T-cell (primary cell): ENCODE results near the gene ZNF562. TPM values are rescaled to one million over a fixed set of nuclear protein-coding genes. Genes with fewer than 3 reads are reported as not detected.
"Not testable (repeated sequence)": the region's sequence is repeated elsewhere in the genome, so short reads cannot be mapped to it uniquely, and the experiment has no call there.

Experiments used
- ATAC-seq, 4 experiments: fragments of 200-7000 bp in 3 of 4; fragments of 150-1000 bp in 1 of 4; cut with Tn5 transposase; replicated peaks in 1 of 4; 1 replicate in 3 of 4; 2 replicates in 1 of 4; pipeline ENCODE4 v1.10.0; 2021; ENCODE audit warnings: moderate library complexity in 3 of 4, mild to moderate bottlenecking in 2 of 4, moderate number of reproducible peaks in 1 of 4
- CTCF ChIA-PET, 2 donors: fragments of 300-600 bp; sonication (Branson Sonifier 250); formaldehyde crosslinking; loops; one replicate each; lab custom pipeline; 2022; ENCODE audit warnings: antibody characterized with exemption in 2 of 2; lab: Charles Lee
- POLR2A ChIA-PET, 2 donors: fragments of 300-600 bp; sonication (Branson Sonifier 250); formaldehyde crosslinking; loops; one replicate each; lab custom pipeline; 2022; ENCODE audit warnings: antibody characterized with exemption in 2 of 2; lab: Charles Lee
- DNase-seq, 35 experiments: peaks; one replicate each; pipeline versions ENCODE4 v3.0.0 to v3.0.0-alpha.2; 2013 to 2023
- H3K27ac ChIP-seq: one replicate; pipeline ENCODE4 v1.5.1; 2013; ENCODE audit warnings: low read length
- H3K27me3 ChIP-seq, 2 experiments: replicated peaks in 1 of 2; 1 replicate in 1 of 2; 2 replicates in 1 of 2; pipeline versions ENCODE4 v1.6.1 to v1.7.0; 2013; ENCODE audit warnings: low read length in 1 of 2, mixed read lengths in 1 of 2; ENCODE audit not compliant: control insufficient read depth in 2 of 2, insufficient read depth in 2 of 2; ENCODE audit errors: extremely low read depth in 1 of 2
- H3K36me3 ChIP-seq, 2 donors: 1 replicate in 1 of 2; 2 replicates in 1 of 2; pipeline versions ENCODE4 v1.6.1 to v1.7.0; 2013; ENCODE audit warnings: low read length in 1 of 2; ENCODE audit not compliant: control insufficient read depth in 2 of 2, insufficient read depth in 1 of 2; ENCODE audit errors: extremely low read depth in 1 of 2
- H3K4me1 ChIP-seq, 2 experiments: 1 replicate in 1 of 2; 2 replicates in 1 of 2; pipeline versions ENCODE4 v1.6.1 to v1.7.0; 2013; ENCODE audit warnings: low read length in 2 of 2, mixed read lengths in 1 of 2; ENCODE audit not compliant: insufficient read depth in 2 of 2, control insufficient read depth in 1 of 2; ENCODE audit errors: extremely low read depth in 1 of 2
- H3K4me3 ChIP-seq, 2 donors: 1 replicate in 1 of 2; 2 replicates in 1 of 2; pipeline versions ENCODE4 v1.5.1 to v1.7.0; 2013; ENCODE audit warnings: mild to moderate bottlenecking in 2 of 2, low read length in 1 of 2, moderate library complexity in 1 of 2; ENCODE audit not compliant: control insufficient read depth in 1 of 2; ENCODE audit errors: extremely low read depth in 1 of 2
- H3K9me3 ChIP-seq: 2 replicates; pipeline ENCODE4 v1.7.0; 2013
- H3K27ac Mint-ChIP-seq, 2 donors: one replicate each; pipeline ENCODE4 v1.8.0; 2020 to 2021; ENCODE audit warnings: mild to moderate bottlenecking in 2 of 2, mixed read lengths in 2 of 2
- H3K27me3 Mint-ChIP-seq, 2 donors: one replicate each; pipeline ENCODE4 v1.8.0; 2021 to 2022; ENCODE audit warnings: mixed read lengths in 2 of 2
- H3K36me3 Mint-ChIP-seq: one replicate; pipeline ENCODE4 v1.8.0; 2021; ENCODE audit warnings: mixed read lengths
- H3K4me1 Mint-ChIP-seq, 3 donors: one replicate each; pipeline ENCODE4 v1.8.0; 2020 to 2022; ENCODE audit warnings: mixed read lengths in 3 of 3, mild to moderate bottlenecking in 1 of 3
- H3K4me3 Mint-ChIP-seq, 3 donors: one replicate each; pipeline ENCODE4 v1.8.0; 2020 to 2022; ENCODE audit warnings: mild to moderate bottlenecking in 3 of 3, mixed read lengths in 3 of 3, moderate library complexity in 3 of 3
- H3K9me3 Mint-ChIP-seq, 3 donors: one replicate each; pipeline ENCODE4 v1.8.0; 2020 to 2022; ENCODE audit warnings: mixed read lengths in 3 of 3
- WGBS: methylation state at CpG from one replicate; pipeline ENCODE4 v1.1.5; 2013; ENCODE audit warnings: missing lambda C conversion rate; ENCODE audit not compliant: insufficient coverage; 5-methylcytosine and 5-hydroxymethylcytosine counted together
- total RNA-seq, 35 experiments: library from RNA in 6 of 35; stranded (reverse) in 6 of 35; fragments of 120-200 nt in 1 of 35; gene quantifications; one replicate each; pipeline versions ENCODE4 v1.2.1 to v1.2.4 and lab custom pipeline; 2013 to 2026

Gene ZNF562
- total RNA-seq, 5 donors from 2014 or later (not counting 1 experiment from before 2014, with no cell fraction given): 13.8 to 23.1 (median 21.7) TPM

DNA sequence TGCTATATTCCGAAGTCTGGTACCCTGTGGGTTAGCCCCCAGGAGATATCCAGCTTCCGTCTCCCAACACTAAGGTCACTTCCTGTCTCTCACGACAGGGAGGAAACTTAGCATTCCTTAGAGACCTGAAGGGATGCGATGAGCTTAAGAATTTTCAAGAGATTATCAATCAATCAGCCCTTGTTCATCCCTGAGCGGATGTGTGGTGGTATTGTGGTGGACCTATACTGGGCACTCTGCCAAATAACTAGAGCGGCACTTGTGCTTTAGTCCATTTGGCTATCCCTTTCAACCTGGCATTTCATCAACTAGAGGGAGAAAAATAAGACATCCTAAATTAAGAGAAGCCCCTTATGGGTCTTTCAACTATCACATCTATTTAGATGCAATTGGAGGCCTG lies 30.9 kb upstream of the ZNF562 start:
- WGBS: 90% methylated on average over 2 of the region's 6 CpGs
- Histone ChIP-seq H3K4me3 (no peak overlapping the region), H3K27me3 (peaks cover 0 to 6% of the 10 kb centered on the region in 2 experiments), H3K27ac (no peak overlapping the region), H3K4me1 (no peaks in the 10 kb centered on the region), H3K9me3 (no peaks in the 10 kb centered on the region), H3K36me3 (no peaks in the 10 kb centered on the region)
- ATAC-seq (no peak), DNase-seq (no peak)
- H3K36me3 Mint-ChIP-seq: no peaks in the 10 kb centered on the region
- no peak overlapping the region for H3K4me3 Mint-ChIP-seq
- peaks cover 0 to 4% (median 2%) of the 10 kb centered on the region in 3 donors for H3K4me1 Mint-ChIP-seq
- CTCF ChIA-PET: interaction anchor here in 1 of 2 donors (0.6 kb wide), 1 partner anchor 795 kb away, joined by 3 read pairs; no protein-coding TSS in a partner anchor
- no peak overlapping the region for H3K27ac Mint-ChIP-seq
- H3K9me3 Mint-ChIP-seq: peaks cover 9 to 17% (median 10%) of the 10 kb centered on the region in 3 donors
- POLR2A ChIA-PET: interaction anchor here in 1 of 2 donors (0.7 kb wide), 1 partner anchor 101 kb away, joined by 6 read pairs; no protein-coding TSS in a partner anchor
- H3K27me3 Mint-ChIP-seq: no peaks in the 10 kb centered on the region

DNA sequence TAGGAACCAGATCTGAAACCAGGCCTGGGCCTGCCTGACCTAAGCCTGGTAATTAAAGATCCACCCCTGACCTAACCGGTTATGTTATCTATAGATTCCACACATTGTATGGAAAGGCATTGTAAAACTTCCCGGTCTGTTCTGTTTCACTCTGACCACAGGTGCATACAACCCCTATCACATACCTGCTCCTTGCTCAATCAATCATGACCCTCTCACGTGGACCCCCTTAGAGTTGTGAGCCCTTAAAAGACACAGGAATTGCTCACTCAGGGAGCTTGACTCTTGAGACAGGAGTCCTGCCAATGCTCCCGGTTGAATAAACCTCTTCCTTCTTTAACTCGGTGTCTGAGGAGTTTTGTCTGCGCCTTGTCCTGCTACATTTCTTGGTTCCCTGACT lies 27.3 kb upstream of the ZNF562 start:
- Mint-ChIP-seq H3K9me3 (peaks cover 4 to 10% (median 10%) of the 10 kb centered on the region in 3 donors), H3K4me3 (peak overlapping the region in 1 of 3 donors; percentile 28), H3K36me3 (no peaks in the 10 kb centered on the region), H3K4me1 (peaks cover 0 to 4% (median 2%) of the 10 kb centered on the region in 3 donors), H3K27me3 (peaks cover 0 to 2% of the 10 kb centered on the region in 2 donors), H3K27ac (no peak overlapping the region)
- DNase-seq: no peak
- H3K4me3 ChIP-seq: no peak overlapping the region
- H3K36me3 ChIP-seq: no peaks in the 10 kb centered on the region
- no peaks in the 10 kb centered on the region for H3K9me3 ChIP-seq
- WGBS: 97% methylated on average over 5 of the region's 6 CpGs
- H3K27me3 ChIP-seq: peaks cover 0 to 7% of the 10 kb centered on the region in 2 experiments
- no peak for ATAC-seq
- H3K4me1 ChIP-seq: no peaks in the 10 kb centered on the region
- CTCF ChIA-PET: no interaction called here
- POLR2A ChIA-PET: no interaction called here
- no peak overlapping the region for H3K27ac ChIP-seq

DNA sequence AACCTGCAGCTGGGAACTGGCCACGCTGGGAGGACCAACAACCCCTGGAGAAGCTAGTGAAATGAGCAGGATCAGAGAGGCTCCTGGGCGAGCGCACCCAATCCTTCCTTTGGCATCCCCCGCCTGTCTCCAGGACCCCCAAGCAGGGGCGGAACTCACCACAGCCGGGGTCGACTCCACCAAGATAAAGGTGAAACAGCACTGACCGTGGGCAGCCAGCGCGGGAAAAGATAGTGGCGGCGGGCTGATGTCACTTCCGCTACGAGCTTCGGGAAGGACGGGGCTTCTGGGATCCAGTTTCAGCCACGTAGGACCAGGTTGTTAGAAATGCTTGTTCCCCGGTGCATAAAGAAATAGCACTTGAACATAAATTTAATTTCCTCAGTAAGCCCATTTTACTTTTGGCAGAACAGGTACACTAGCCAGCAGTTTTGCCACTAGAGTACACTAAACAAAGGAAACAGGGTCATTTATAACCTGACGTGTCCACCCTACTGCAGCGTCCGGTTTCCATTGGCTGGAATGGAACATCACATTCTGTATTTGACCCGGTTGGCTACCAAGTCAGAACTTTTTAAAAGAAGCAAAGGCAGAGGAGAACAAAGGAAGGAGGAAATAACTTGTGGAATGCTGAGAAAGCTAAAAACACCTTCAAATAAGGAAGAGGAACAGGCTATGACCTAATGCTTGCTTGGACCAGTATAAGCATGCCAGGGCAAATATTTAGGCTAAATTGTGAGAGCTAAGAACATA lies 25.5 kb upstream of the ZNF562 start:
- no peak for DNase-seq
- ATAC-seq: no peak
- no peak overlapping the region for H3K27ac ChIP-seq
- no peak overlapping the region for H3K4me3 Mint-ChIP-seq
- H3K36me3 ChIP-seq: no peaks in the 10 kb centered on the region
- peaks cover 0 to 2% of the 10 kb centered on the region in 2 donors for H3K27me3 Mint-ChIP-seq
- POLR2A ChIA-PET: no interaction called here
- peaks cover 0 to 7% of the 10 kb centered on the region in 2 experiments for H3K27me3 ChIP-seq
- H3K36me3 Mint-ChIP-seq: no peaks in the 10 kb centered on the region
- H3K4me1 Mint-ChIP-seq: peaks cover 0 to 4% (median 2%) of the 10 kb centered on the region in 3 donors
- 91% methylated on average over 15 of the region's 22 CpGs for WGBS
- H3K4me1 ChIP-seq: no peaks in the 10 kb centered on the region
- no peak overlapping the region for H3K27ac Mint-ChIP-seq
- no peak overlapping the region for H3K4me3 ChIP-seq
- no peaks in the 10 kb centered on the region for H3K9me3 ChIP-seq
- CTCF ChIA-PET: no interaction called here
- peaks cover 4 to 13% (median 12%) of the 10 kb centered on the region in 3 donors for H3K9me3 Mint-ChIP-seq

DNA sequence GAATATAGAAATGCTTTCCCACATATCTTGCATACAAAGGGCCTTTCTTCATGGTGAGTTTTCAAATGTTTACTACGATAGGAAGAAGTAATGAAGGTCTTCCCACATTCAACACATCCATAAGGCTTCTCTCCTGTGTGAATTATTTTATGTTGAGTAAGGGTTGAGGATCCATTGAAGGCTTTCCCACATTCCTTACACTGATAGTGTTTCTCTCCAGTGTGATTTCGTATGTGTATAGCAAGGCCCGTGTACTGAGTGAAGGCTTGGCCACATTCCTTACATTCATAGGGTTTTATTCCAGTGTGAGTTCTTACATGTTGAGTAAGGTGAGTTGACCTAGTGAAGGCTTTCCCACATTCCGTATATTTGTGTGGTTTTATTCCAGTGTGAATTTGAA lies 15.4 kb upstream of the ZNF562 start:
- H3K9me3 ChIP-seq, H3K36me3 Mint-ChIP-seq, H3K27me3 ChIP-seq, POLR2A ChIA-PET, H3K4me1 Mint-ChIP-seq, H3K27ac ChIP-seq, H3K4me3 Mint-ChIP-seq, H3K4me1 ChIP-seq, H3K36me3 ChIP-seq, ATAC-seq, CTCF ChIA-PET, H3K4me3 ChIP-seq, DNase-seq, H3K27ac Mint-ChIP-seq, H3K27me3 Mint-ChIP-seq: not testable (repeated sequence)
- WGBS: no CpG with 5 or more reads among the region's 4 CpGs
- H3K9me3 Mint-ChIP-seq: peaks cover 10 to 26% (median 21%) of the 10 kb centered on the region in 3 donors

DNA sequence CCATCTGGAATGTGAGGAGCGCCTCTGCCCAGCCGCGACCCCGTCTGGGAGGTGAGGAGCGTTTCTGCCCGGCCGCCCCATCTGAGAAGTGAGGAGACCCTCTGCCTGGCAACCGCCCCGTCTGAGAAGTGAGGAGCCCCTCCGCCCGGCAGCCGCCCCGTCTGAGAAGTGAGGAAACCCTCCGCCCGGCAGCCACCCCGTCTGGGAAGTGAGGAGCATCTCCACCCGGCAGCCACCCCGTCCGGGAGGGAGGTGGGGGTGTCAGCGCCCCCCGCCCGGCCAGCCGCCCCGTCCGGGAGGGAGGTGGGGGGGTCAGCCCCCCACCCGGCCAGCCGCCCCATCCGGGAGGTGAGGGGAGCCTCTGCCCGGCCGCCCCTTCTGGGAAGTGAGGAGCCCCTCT lies 5.1 kb upstream of the ZNF562 start:
- H3K4me1 ChIP-seq, H3K4me3 Mint-ChIP-seq, H3K9me3 Mint-ChIP-seq, DNase-seq, H3K4me3 ChIP-seq, H3K27me3 ChIP-seq, H3K36me3 Mint-ChIP-seq, H3K36me3 ChIP-seq, H3K27ac Mint-ChIP-seq, ATAC-seq, CTCF ChIA-PET, POLR2A ChIA-PET, H3K27ac ChIP-seq, H3K4me1 Mint-ChIP-seq, H3K9me3 ChIP-seq, H3K27me3 Mint-ChIP-seq: not testable (repeated sequence)
- 100% methylated on average over 3 of the region's 30 CpGs for WGBS

DNA sequence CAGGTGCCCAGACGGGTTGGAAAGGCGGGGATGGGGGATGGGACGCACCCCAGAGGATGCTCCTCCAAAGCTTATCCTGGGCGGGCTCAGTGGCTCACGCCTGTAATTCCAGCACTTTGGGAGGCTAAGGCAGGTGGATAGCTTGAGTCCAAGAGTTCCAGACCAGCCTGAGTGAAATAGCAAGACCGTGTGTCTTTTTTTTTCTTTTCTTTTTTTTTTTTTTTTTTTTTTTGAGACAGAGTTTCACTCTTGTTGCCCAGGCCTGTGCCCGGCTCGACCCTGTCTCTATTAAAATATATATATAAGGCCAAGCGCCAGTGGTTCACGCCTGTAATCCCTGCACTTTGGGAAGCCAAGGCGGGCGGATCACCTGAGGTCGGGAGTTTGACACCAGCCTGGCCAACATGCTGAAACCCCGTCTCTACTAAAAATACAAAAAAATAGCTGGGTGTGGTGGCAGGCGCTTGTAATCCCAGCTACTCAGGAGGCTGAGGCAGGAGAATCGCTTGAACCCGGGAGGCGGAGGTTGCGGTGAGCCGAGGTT lies 530 bp upstream of the ZNF562 start:
- not testable (repeated sequence) for H3K9me3 ChIP-seq, H3K36me3 ChIP-seq, H3K27me3 ChIP-seq, ATAC-seq, H3K27me3 Mint-ChIP-seq
- ChIA-PET CTCF (interaction anchor here in 1 of 2 donors (0.7 kb wide), 1 partner anchor 1054 kb away, joined by 4 read pairs; no protein-coding TSS in a partner anchor), POLR2A (interaction anchor here in 1 of 2 donors (0.6 to 0.7 kb wide), 2 partner anchors 115 to 538 kb away, joined by 6 to 12 read pairs; no protein-coding TSS in a partner anchor)
- peaks cover 18 to 28% (median 19%) of the 10 kb centered on the region in 3 donors for H3K4me1 Mint-ChIP-seq
- H3K4me1 ChIP-seq: peaks cover 0 to 10% of the 10 kb centered on the region in 2 experiments
- peak overlapping the region; percentile 94 to 96 (median 95) for H3K4me3 Mint-ChIP-seq
- DNase-seq: peak in 2 of 35 experiments; percentile 2 to 8
- WGBS: 8% methylated on average over 5 of the region's 20 CpGs
- peaks cover 10 to 19% (median 15%) of the 10 kb centered on the region in 3 donors for H3K9me3 Mint-ChIP-seq
- peak overlapping the region; percentile 68 for H3K27ac ChIP-seq
- peak overlapping the region; percentile 62 to 99 for H3K4me3 ChIP-seq
- peaks cover 30% of the 10 kb centered on the region for H3K36me3 Mint-ChIP-seq
- H3K27ac Mint-ChIP-seq: peak overlapping the region; percentile 95
